ENCODE measurements around the gene IVD.

The IVD gene

GRCh38 chr15:40435710-40436089 lies 30.1 kb downstream of the IVD start:
- H3K4me3 ChIP-seq (ENCODE audit: low read length): no peak overlapping the region
- no peak for TF ChIP-seq ZNF274 (IDR thresholded peaks at IDR 0.05; ENCODE audit: low read depth, low read length)

- H3K4me3 ChIP-seq (ENCODE audit: low read length): no peak overlapping the region
- TF ChIP-seq ZNF274 (IDR thresholded peaks at IDR 0.05; ENCODE audit: low read depth, low read length): no peak
These were observed 30.7 kb downstream of the IVD start for GRCh38 chr15:40436116-40436891.

GRCh38 chr15:40436892-40437751 lies 31.5 kb downstream of the IVD start:
- TF ChIP-seq ZNF274 (IDR thresholded peaks at IDR 0.05; ENCODE audit: low read depth, low read length): no peak
- no peak overlapping the region for H3K4me3 ChIP-seq (ENCODE audit: low read length)

GRCh38 chr15:40437752-40438687 lies 32.4 kb downstream of the IVD start:
- H3K4me3 ChIP-seq (ENCODE audit: low read length): no peak overlapping the region

GRCh38 chr15:40438712-40439111 lies 33.1 kb downstream of the IVD start:
- H3K4me3 ChIP-seq (ENCODE audit: low read length): no peak overlapping the region
- TF ChIP-seq ZNF274 (IDR thresholded peaks at IDR 0.05; ENCODE audit: low read depth, low read length): no peak

More at GRCh38 chr15:40437752-40438687, 32.4 kb downstream of the IVD start:
- no peak for TF ChIP-seq ZNF274 (IDR thresholded peaks at IDR 0.05; ENCODE audit: low read depth, low read length)

DNA sequence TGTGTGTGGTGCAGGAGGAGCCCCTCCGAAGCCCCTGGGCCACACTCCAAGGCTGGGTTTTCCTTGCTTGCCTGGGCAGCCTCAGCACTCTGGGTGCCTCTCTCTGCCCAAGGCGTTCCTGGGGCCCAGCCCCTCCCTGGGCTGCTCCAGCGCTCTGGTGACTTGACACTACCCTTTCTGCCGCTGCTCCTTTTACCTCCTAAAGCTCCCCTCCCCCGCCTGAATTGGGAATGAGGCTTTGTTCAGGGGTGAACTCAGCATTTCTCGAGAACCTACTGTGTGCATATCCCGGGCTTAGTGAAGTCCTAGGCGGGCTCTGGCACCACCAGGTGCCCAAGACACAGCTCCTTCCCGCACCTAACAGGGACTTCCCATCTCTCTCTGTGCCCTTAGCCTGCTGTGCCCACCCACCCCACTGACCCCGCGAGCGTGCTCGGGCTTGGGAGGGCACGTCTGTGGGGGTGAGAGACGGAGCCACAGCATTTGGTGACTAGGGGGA lies 33.9 kb downstream of the IVD start:
- no peak for TF ChIP-seq ZNF274 (IDR thresholded peaks at IDR 0.05; ENCODE audit: low read depth, low read length)
- peak overlapping the region; percentile 60; the same call in 1 of the 2 replicates for H3K4me3 ChIP-seq (ENCODE audit: low read length)

DNA sequence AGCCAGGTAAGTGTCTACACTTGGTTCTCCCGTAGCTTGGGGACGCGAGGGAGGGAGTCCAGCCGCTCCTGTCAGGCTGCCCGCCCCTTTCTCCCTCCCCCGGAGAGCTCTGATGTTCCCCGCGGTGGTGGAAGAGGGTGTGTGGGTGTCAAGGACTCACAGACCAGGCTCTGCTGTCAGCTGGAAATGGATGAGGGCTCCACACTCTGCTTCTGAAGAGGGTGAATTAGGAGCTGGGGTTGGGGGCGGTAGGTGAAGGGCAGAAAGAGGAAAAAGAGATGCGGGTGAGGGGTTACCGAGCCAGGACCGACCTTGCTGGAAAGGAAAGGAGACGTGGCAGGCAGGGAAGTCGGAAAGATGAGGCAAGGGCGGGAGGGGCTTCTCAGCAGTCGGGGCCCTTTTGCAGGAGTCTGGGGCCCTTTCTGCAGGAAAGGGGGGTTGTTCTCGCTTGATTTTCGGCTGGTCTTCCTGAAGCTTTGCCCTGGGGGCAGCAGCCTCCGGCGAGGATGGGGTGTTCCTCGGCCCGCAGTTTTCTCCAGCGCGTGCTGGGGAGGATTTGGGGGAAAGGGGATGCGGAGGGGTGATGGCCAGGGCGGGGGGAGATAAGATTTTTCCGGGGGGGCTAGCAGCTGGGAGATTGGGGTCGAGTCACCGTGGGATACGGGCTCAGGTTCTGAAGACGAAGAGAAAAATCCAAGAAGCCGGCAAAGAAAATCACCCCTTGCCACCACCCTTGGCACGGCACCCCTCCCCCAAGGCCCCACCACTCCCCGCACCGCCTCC lies 34.6 kb downstream of the IVD start:
- TF ChIP-seq ZNF274 (IDR thresholded peaks at IDR 0.05; ENCODE audit: low read depth, low read length): no peak
- H3K4me3 ChIP-seq (ENCODE audit: low read length): peak overlapping the region; percentile 60; the same call in 1 of the 2 replicates

DNA sequence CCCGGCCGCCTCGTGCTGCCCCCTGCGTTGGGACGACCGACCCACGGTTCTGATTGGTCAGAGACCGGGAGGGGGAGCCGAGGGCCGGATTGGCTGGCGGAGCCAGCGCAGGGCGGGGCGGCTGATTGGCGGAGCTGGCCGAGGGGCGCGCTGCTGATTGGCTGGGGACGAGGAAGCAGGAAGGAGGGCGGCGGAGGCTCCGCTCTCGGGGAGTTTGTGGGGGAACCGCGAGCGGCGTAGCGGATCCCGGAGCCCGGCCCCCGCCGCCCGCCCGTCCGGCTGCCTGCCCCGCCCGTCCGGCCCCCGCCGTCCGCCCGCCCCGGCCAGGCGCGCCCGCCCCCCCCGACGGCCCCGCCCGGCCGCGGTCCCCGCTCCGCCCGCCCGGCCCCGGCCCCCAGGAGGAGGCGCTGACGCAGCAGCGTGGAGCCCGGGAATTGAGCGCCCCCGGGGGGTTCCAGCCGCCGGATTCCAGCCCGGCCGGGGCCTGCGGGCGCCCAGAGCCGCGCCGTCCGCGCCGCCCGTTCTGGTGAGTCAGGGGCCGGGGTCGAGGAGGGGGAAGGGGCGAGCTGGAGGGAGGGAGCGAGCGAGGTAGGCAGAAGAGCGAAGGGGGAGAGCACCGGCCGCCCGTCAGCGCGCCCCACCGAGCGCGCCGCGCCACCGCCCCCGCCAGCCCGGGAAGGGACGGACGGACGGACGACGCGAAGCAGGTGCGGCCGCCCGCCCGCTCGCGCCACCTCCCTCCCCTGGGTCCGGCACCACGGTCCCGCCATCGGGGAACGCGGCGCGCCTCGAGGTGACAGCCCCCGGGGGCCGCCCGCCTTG lies 35.4 kb downstream of the IVD start, which contains the start of gene BAHD1:
TSS of gene BAHD1 (plus strand) at position 211 of the 822 bp plus-strand sequence. CDS start 17,512 bp downstream, outside the sequence.
- TF ChIP-seq ZNF274 (IDR thresholded peaks at IDR 0.05; ENCODE audit: low read depth, low read length): no peak
- H3K4me3 ChIP-seq (ENCODE audit: low read length): peak within 1 kb of the TSS; percentile 81

DNA sequence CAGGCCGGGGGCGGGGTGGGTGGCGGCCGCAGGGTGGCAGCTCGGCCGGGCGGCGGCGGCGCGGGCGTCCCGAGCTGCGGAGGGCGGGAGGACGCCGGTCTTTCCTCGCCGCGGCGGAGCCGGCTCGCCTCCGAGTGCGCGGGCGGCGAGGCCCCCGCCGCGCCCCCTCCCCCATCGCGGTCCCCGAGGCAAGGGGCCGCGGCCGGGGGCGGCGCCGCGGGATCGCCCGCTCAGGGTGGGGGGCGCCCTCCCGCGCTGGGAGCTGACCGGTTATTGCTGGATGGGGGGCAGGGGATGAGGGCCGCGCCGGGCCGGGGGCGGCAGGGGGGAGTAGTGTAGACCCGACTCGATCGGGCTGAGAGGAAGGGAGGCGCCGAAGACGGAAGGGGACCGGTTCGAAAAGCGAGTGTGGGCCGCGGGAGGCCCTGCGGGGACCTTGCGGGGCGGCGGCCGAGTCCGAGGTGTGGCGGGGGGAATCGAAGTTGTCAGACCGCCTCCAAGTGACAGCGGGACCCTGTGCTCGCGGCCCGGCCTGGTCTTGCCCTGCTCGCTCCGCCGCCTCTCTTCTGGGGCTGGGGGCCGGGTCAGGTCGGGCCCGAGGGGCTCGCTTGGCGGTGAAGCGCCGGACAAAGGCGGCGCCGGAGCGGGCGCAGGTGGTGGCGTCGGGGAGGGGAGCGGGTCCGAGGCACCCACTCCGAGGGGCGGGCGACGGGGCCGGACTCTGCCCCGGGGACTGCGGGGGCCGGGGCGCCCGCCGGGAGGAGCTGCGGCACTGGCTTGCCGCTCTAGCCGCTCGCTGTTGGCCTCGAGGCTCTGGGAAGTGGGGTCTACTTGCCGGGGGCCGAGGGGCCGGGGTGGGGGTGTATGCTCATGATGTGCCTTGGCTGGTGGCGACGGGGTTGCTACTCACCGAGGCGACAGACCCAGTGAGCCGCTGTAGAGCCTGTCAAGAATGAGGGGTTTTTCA lies 36.3 kb downstream of the IVD start:
- TF ChIP-seq ZNF274 (IDR thresholded peaks at IDR 0.05; ENCODE audit: low read depth, low read length): no peak
- peak overlapping the region; percentile 81 for H3K4me3 ChIP-seq (ENCODE audit: low read length)

GRCh38 chr15:40443255-40443654 lies 37.7 kb downstream of the IVD start:
- no peak for TF ChIP-seq ZNF274 (IDR thresholded peaks at IDR 0.05; ENCODE audit: low read depth, low read length)
- H3K4me3 ChIP-seq (ENCODE audit: low read length): no peak overlapping the region

DNA sequence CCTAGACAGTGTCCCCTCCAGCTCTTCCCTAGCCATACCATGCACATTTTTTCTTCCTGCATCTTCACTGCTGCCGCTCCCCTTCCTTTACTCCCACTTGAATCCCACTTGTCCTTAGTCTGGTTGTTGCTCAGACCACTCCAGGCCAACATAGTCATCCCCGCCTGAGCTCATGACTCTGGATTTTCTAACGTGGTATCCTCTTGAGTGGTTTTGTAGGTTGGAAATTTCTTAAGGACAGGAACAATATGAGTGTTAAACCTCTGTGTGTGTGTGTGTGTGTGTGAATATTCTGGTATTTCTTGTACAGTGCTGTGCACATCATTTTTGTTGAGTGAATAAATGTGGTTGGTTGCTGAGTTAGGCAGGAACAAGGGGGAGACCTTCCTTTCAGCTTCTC lies 38.3 kb downstream of the IVD start:
- no peak for TF ChIP-seq ZNF274 (IDR thresholded peaks at IDR 0.05; ENCODE audit: low read depth, low read length)
- H3K4me3 ChIP-seq (ENCODE audit: low read length): no peak overlapping the region
